Hematopoietic multipotent progenitor cell treated with erythropoietin and hydrocortisone succinate and interleukin-3 and kit ligand, for 8 days (in vitro differentiated cells): Measurements from ENCODE around the gene KRTAP4-6.
A peak's percentile ranks its signal among the peaks of the same experiment; 100 is the strongest.
"Not testable (repeated sequence)": the region's sequence is repeated elsewhere in the genome, so short reads cannot be mapped to it uniquely, and the experiment has no call there.

Experiments used
- DNase-seq: peaks from one replicate; pipeline ENCODE4 v3.0.0-alpha.2; 2015

KRTAP4-6 gene

GRCh38 chr17:41140360-41141131 lies at the start of gene KRTAP4-6:
Gene KRTAP4-6, minus strand, starts transcription at chr17:41140544. Its CDS starts 57 bp downstream, at chr17:41140487.
- DNase-seq, result no peak

GRCh38 chr17:41189837-41190318 lies 49.5 kb upstream of the KRTAP4-6 start, which contains the start of gene KRTAP9-1:
Gene KRTAP9-1, plus strand, starts transcription at chr17:41189887. Its CDS starts 0 bp downstream, at chr17:41189887.
- DNase-seq, result not testable (repeated sequence)

- no peak for DNase-seq
Observed at GRCh38 chr17:41186872-41187271, 46.5 kb upstream of the KRTAP4-6 start.

- DNase-seq, result no peak
Observed at GRCh38 chr17:41185001-41185400, 44.7 kb upstream of the KRTAP4-6 start.

- no peak for DNase-seq
Observed at GRCh38 chr17:41184480-41184961, 44.2 kb upstream of the KRTAP4-6 start, which contains the start of gene KRTAP4-1. Gene KRTAP4-1, minus strand, starts transcription at chr17:41184911. Its CDS starts 57 bp downstream, at chr17:41184854.

GRCh38 chr17:41178843-41179616 lies 38.7 kb upstream of the KRTAP4-6 start:
- DNase-seq, result no peak

GRCh38 chr17:41178341-41178740 lies 38.0 kb upstream of the KRTAP4-6 start:
- DNase-seq, result no peak

- no peak for DNase-seq
Observed at GRCh38 chr17:41177727-41178271, 37.5 kb upstream of the KRTAP4-6 start, which contains the start of gene KRTAP4-2. Gene KRTAP4-2, minus strand, starts transcription at chr17:41178221. Its CDS starts 57 bp downstream, at chr17:41178164.

GRCh38 chr17:41176744-41177387 lies 36.5 kb upstream of the KRTAP4-6 start:
- DNase-seq, result no peak

- no peak for DNase-seq
Observed at GRCh38 chr17:41171886-41172285, 31.5 kb upstream of the KRTAP4-6 start.

GRCh38 chr17:41168121-41168520 lies 27.8 kb upstream of the KRTAP4-6 start, which contains the start of gene KRTAP4-3:
Gene KRTAP4-3, minus strand, starts transcription at chr17:41168221. Its CDS starts 49 bp downstream, at chr17:41168172.
- DNase-seq, result no peak

GRCh38 chr17:41167561-41167960 lies 27.2 kb upstream of the KRTAP4-6 start:
- DNase-seq, result no peak

GRCh38 chr17:41163828-41164227 lies 23.5 kb upstream of the KRTAP4-6 start:
- no peak for DNase-seq

GRCh38 chr17:41160648-41161047 lies 20.3 kb upstream of the KRTAP4-6 start, which contains the start of gene KRTAP4-4:
Gene KRTAP4-4, minus strand, starts transcription at chr17:41160748. Its CDS starts 57 bp downstream, at chr17:41160691.
- no peak for DNase-seq

- DNase-seq, result not testable (repeated sequence)
Observed at GRCh38 chr17:41160190-41160589, 19.8 kb upstream of the KRTAP4-6 start.

- DNase-seq, result peak; percentile 63
Observed at GRCh38 chr17:41153856-41154255, 13.5 kb upstream of the KRTAP4-6 start.

GRCh38 chr17:41151525-41151924 lies 11.2 kb upstream of the KRTAP4-6 start:
- DNase-seq, result no peak

GRCh38 chr17:41150026-41150425 lies 9.7 kb upstream of the KRTAP4-6 start:
- no peak for DNase-seq

- DNase-seq, result no peak
Observed at GRCh38 chr17:41149652-41149985, 9.3 kb upstream of the KRTAP4-6 start, which contains the start of gene KRTAP4-5. Gene KRTAP4-5, minus strand, starts transcription at chr17:41149825. Its CDS starts 58 bp downstream, at chr17:41149767.

GRCh38 chr17:41148971-41149651 lies 8.8 kb upstream of the KRTAP4-6 start:
- not testable (repeated sequence) for DNase-seq

- DNase-seq, result no peak
Observed at GRCh38 chr17:41147531-41148204, 7.3 kb upstream of the KRTAP4-6 start.
